IMR-90 (cell line): ENCODE data around the gene AOPEP. TPM values are rescaled to one million over a fixed set of nuclear protein-coding genes. Genes with fewer than 3 reads are reported as not detected.

Source experiments
- ATAC-seq: fragments of 200-7000 bp; cut with Tn5 transposase; 2 replicates; pipeline ENCODE4 v1.9.1; 2020; ENCODE audit warnings: low read depth, mild to moderate bottlenecking, moderate library complexity
- BruUV-seq: library from RNA; stranded (reverse); fragments of 400-500 nt; replicated peaks from 2 replicates; lab custom pipeline; 2021; lab: Mats Ljungman, UMichigan
- CTCF ChIA-PET: fragments of 300-600 bp; formaldehyde crosslinking; extraction: SDS; loops from one replicate; lab custom pipeline; 2021; ENCODE audit warnings: antibody characterized with exemption; lab: Yijun Ruan, JAX
- POLR2A ChIA-PET: fragments of 300-600 bp; sonication (Branson Sonifier 250); formaldehyde crosslinking; loops from one replicate; lab custom pipeline; 2022; ENCODE audit warnings: antibody characterized with exemption; ENCODE audit not compliant: unreplicated experiment; lab: Charles Lee
- DNase-seq: peaks from one replicate; pipeline ENCODE4 v3.0.0; 2013
- H2AFZ ChIP-seq: replicated peaks from 2 replicates; pipeline ENCODE3; 2013; ENCODE audit warnings: low read length, mild to moderate bottlenecking; ENCODE audit not compliant: poor library complexity
- H2AK5ac ChIP-seq: 2 replicates; pipeline ENCODE4 v1.6.1; 2013; ENCODE audit warnings: low read depth, low read length, inconsistent platforms
- H2AK9ac ChIP-seq: replicated peaks from 2 replicates; pipeline ENCODE3; 2013; ENCODE audit warnings: mild to moderate bottlenecking, low read depth, low read length, moderate library complexity; ENCODE audit not compliant: poor library complexity
- H2BK120ac ChIP-seq: 2 replicates; pipeline ENCODE4 v1.6.1; 2013; ENCODE audit warnings: low read depth, low read length, inconsistent platforms
- H2BK15ac ChIP-seq: 3 replicates; pipeline ENCODE4 v1.6.1; 2013; ENCODE audit warnings: low read depth, low read length, inconsistent platforms
- H2BK20ac ChIP-seq: 2 replicates; pipeline ENCODE4 v1.6.1; 2013; ENCODE audit warnings: low read depth, mild to moderate bottlenecking, inconsistent platforms, low read length, moderate library complexity
- H2BK5ac ChIP-seq: 2 replicates; pipeline ENCODE4 v1.6.1; 2013; ENCODE audit warnings: mild to moderate bottlenecking, low read depth, low read length, inconsistent platforms; ENCODE audit not compliant: poor library complexity, severe bottlenecking
- H3K14ac ChIP-seq: replicated peaks from 2 replicates; pipeline ENCODE4 v1.6.1; 2013; ENCODE audit warnings: low read depth, low read length, inconsistent platforms
- H3K18ac ChIP-seq: 2 replicates; pipeline ENCODE4 v1.6.1; 2013; ENCODE audit warnings: low read depth, low read length, control low read depth
- H3K23ac ChIP-seq: 2 replicates; pipeline ENCODE4 v1.6.1; 2013; ENCODE audit warnings: low read depth, low read length, inconsistent platforms
- H3K27ac ChIP-seq: 2 replicates; pipeline ENCODE4 v1.5.1; 2013; ENCODE audit warnings: mild to moderate bottlenecking, control low read depth, low read length; ENCODE audit not compliant: insufficient read depth
- H3K27me3 ChIP-seq: 2 replicates; pipeline ENCODE4 v1.6.1; 2013; ENCODE audit warnings: low read length; ENCODE audit not compliant: control insufficient read depth, insufficient read depth
- H3K36me3 ChIP-seq: 2 replicates; pipeline ENCODE4 v1.6.1; 2013; ENCODE audit warnings: low read length, mixed read lengths; ENCODE audit not compliant: control insufficient read depth, insufficient read depth
- H3K4ac ChIP-seq: 2 replicates; pipeline ENCODE4 v1.6.1; 2013; ENCODE audit warnings: low read depth, low read length, inconsistent platforms
- H3K4me1 ChIP-seq: 2 replicates; pipeline ENCODE4 v1.6.1; 2013; ENCODE audit warnings: low read length, mixed read lengths; ENCODE audit not compliant: control insufficient read depth, insufficient read depth
- H3K4me2 ChIP-seq: 2 replicates; pipeline ENCODE4 v1.6.1; 2013; ENCODE audit warnings: low read depth, mild to moderate bottlenecking, control low read depth, low read length, moderate library complexity
- H3K4me3 ChIP-seq: 2 replicates; pipeline ENCODE4 v1.5.1; 2013; ENCODE audit warnings: low read depth, mild to moderate bottlenecking, control low read depth, low read length, moderate library complexity; ENCODE audit not compliant: insufficient read depth
- H3K56ac ChIP-seq: 2 replicates; pipeline ENCODE4 v1.6.1; 2013; ENCODE audit warnings: low read length, inconsistent platforms; ENCODE audit not compliant: insufficient read depth; ENCODE audit errors: extremely low read depth
- H3K79me1 ChIP-seq, 2 experiments: 2 replicates each; pipeline ENCODE4 v1.6.1; 2013; ENCODE audit warnings: low read length in 2 of 2, inconsistent platforms in 1 of 2, low read depth in 1 of 2
- H3K9ac ChIP-seq: 2 replicates; pipeline ENCODE4 v1.6.1; 2013; ENCODE audit warnings: low read depth, low read length, control low read depth
- H3K9me1 ChIP-seq: 2 replicates; pipeline ENCODE4 v1.6.1; 2013; ENCODE audit warnings: low read length, inconsistent platforms; ENCODE audit not compliant: insufficient read depth
- H3K9me3 ChIP-seq: 2 replicates; pipeline ENCODE4 v1.6.1; 2013; ENCODE audit warnings: low read length; ENCODE audit not compliant: control insufficient read depth, insufficient read depth
- H4K20me1 ChIP-seq: 2 replicates; pipeline ENCODE4 v1.6.1; 2013; ENCODE audit warnings: low read length, inconsistent platforms; ENCODE audit not compliant: insufficient read depth
- H4K5ac ChIP-seq: 2 replicates; pipeline ENCODE4 v1.6.1; 2013; ENCODE audit warnings: mild to moderate bottlenecking, low read depth, low read length, control low read depth
- H4K8ac ChIP-seq, 2 experiments: 2 replicates each; pipeline ENCODE4 v1.6.1; 2013; ENCODE audit warnings: low read depth in 2 of 2, low read length in 2 of 2, control low read depth in 1 of 2, inconsistent platforms in 1 of 2
- H4K91ac ChIP-seq: 2 replicates; pipeline ENCODE4 v1.6.1; 2013; ENCODE audit warnings: low read depth, low read length, inconsistent platforms; ENCODE audit not compliant: insufficient read depth
- BHLHE40 ChIP-seq: fragments of 150-350 bp; IDR thresholded peaks from 2 replicates; pipeline ENCODE4 v1.6.1; 2016; ENCODE audit warnings: mild to moderate bottlenecking, low read depth, low read length
- CEBPB ChIP-seq: IDR thresholded peaks from 2 replicates; pipeline ENCODE4 v1.6.1; 2012; ENCODE audit warnings: low read depth, low read length, improper control_type of control experiment
- CHD1 ChIP-seq: IDR thresholded peaks from 2 replicates; pipeline ENCODE4 v1.6.1; 2012; ENCODE audit warnings: low read depth, low read length, improper control_type of control experiment
- CTCF ChIP-seq: conservative IDR thresholded peaks from 2 replicates; pipeline ENCODE4 v1.5.1; 2012; ENCODE audit warnings: mild to moderate bottlenecking, low read depth, low read length, improper control_type of control experiment
- ELK1 ChIP-seq: fragments of 150-350 bp; IDR thresholded peaks from 2 replicates; pipeline ENCODE4 v1.6.1; 2016; ENCODE audit warnings: low read depth, mild to moderate bottlenecking, low read length, moderate library complexity, borderline replicate concordance
- FOS ChIP-seq: fragments of 150-350 bp; IDR thresholded peaks from 2 replicates; pipeline ENCODE4 v1.6.1; 2016; ENCODE audit warnings: low read depth, low read length
- MAFK ChIP-seq: IDR thresholded peaks from 2 replicates; pipeline ENCODE4 v1.6.1; 2012; ENCODE audit warnings: low read depth, low read length, improper control_type of control experiment
- MAZ ChIP-seq: IDR thresholded peaks from 2 replicates; pipeline ENCODE4 v1.6.1; 2012; ENCODE audit warnings: low read depth, mild to moderate bottlenecking, low read length, improper control_type of control experiment, moderate library complexity, borderline replicate concordance
- MXI1 ChIP-seq: IDR thresholded peaks from 2 replicates; pipeline ENCODE4 v1.6.1; 2012; ENCODE audit warnings: low read depth, mild to moderate bottlenecking, low read length, moderate library complexity, borderline replicate concordance
- NFE2L2 ChIP-seq: fragments of 150-350 bp; IDR thresholded peaks from 2 replicates; pipeline ENCODE4 v1.6.1; 2016; ENCODE audit warnings: low read depth, mild to moderate bottlenecking, low read length
- POLR2A ChIP-seq: IDR thresholded peaks from 2 replicates; pipeline ENCODE4 v1.6.1; 2012; ENCODE audit warnings: mild to moderate bottlenecking, low read depth, low read length
- RAD21 ChIP-seq: IDR thresholded peaks from 2 replicates; pipeline ENCODE4 v1.6.1; 2012; ENCODE audit warnings: low read length, improper control_type of control experiment
- RCOR1 ChIP-seq: IDR thresholded peaks from 2 replicates; pipeline ENCODE4 v1.6.1; 2012; ENCODE audit warnings: mild to moderate bottlenecking, low read length, improper control_type of control experiment; ENCODE audit not compliant: insufficient replicate concordance
- RFX5 ChIP-seq: IDR thresholded peaks from 2 replicates; pipeline ENCODE4 v1.8.0; 2012; ENCODE audit warnings: low read depth, mild to moderate bottlenecking, low read length, moderate library complexity
- SMC3 ChIP-seq: fragments of 150-350 bp; IDR thresholded peaks from 2 replicates; pipeline ENCODE4 v1.6.1; 2016; ENCODE audit warnings: low read depth, mild to moderate bottlenecking, antibody characterized with exemption, low read length, moderate library complexity
- USF2 ChIP-seq: fragments of 150-350 bp; IDR thresholded peaks from 2 replicates; pipeline ENCODE4 v1.6.1; 2017; ENCODE audit warnings: mild to moderate bottlenecking, antibody characterized with exemption, low read length, low read depth
- WGBS, 2 experiments: methylation state at CpG; one replicate each; pipeline versions ENCODE4 v1.1.5 to v1.1.7; 2013; ENCODE audit warnings: missing lambda C conversion rate in 2 of 2; ENCODE audit not compliant: insufficient read length in 1 of 2; ENCODE audit errors: extremely low coverage in 2 of 2; 5-methylcytosine and 5-hydroxymethylcytosine counted together
- dilution Hi-C: fragments of 300-500 bp; cut with HindIII; formaldehyde crosslinking; loops from one replicate; pipeline ENCODE4 v1.14.3; 2018; ENCODE audit warnings: low sequenced_read_pairs; ENCODE audit not compliant: unreplicated experiment
- in situ Hi-C: fragments of 300-500 bp; cut with MboI; formaldehyde crosslinking; loops from 3 replicates; pipeline ENCODE4 v1.14.3; 2019; ENCODE audit warnings: low sequenced_read_pairs, inconsistent platforms, mixed read lengths
- intact Hi-C: fragments of 100-400 bp; cut with micrococcal nuclease; formaldehyde crosslinking; loops from 2 replicates; pipeline ENCODE4 v1.10.0; 2022
- polyA plus RNA-seq, 3 experiments: library from polyadenylated mRNA; depleted of rRNA; stranded (reverse); fragments of >200 nt; gene quantifications; 2 replicates each; pipeline ENCODE4 v1.2.3, GENCODE V29; 2012; ENCODE audit warnings: low replicate concordance in 1 of 3
- total RNA-seq: library from RNA; depleted of rRNA; stranded (reverse); fragments of >200 nt; gene quantifications from 2 replicates; pipeline ENCODE4 v1.2.3, GENCODE V29; 2012

The AOPEP gene
- total and polyA plus RNA-seq, 2 of the 4 experiments (the other 2 are of a cell fraction) = 34.9 to 38.7 TPM

- DNase-seq (no peak), ATAC-seq (no peak)
- Histone ChIP-seq H2BK5ac (no peak overlapping the region), H3K27me3 (no peaks in the 10 kb centered on the region), H3K79me1 (peaks cover 11 to 25% of the 10 kb centered on the region in 2 experiments), H3K4ac (peak overlapping the region; percentile 67), H3K56ac (no peak overlapping the region), H2AFZ (no peak overlapping the region), H2AK9ac (no peak overlapping the region), H3K4me3 (no peak overlapping the region), H3K18ac (peak overlapping the region; percentile 34; the same call in 1 of the 2 replicates), H3K9ac (no peak overlapping the region), H2BK20ac (peak overlapping the region; percentile 86), H3K4me1 (peaks cover 13% of the 10 kb centered on the region), H3K9me3 (no peaks in the 10 kb centered on the region), H4K91ac (peak overlapping the region; percentile 71), H4K20me1 (no peaks in the 10 kb centered on the region), H3K27ac (no peak overlapping the region), H2AK5ac (peak overlapping the region; percentile 91), H3K23ac (no peak overlapping the region), H3K4me2 (no peak overlapping the region), H2BK15ac (peak overlapping the region; percentile 83; the same call in 2 of the 3 replicates), H3K36me3 (no peaks in the 10 kb centered on the region), H4K8ac (peak overlapping the region in 1 of 2 experiments; percentile 49; a peak in 1 of 4 replicates), H2BK120ac (peak overlapping the region; percentile 37; the same call in 1 of the 2 replicates), H4K5ac (peak overlapping the region; percentile 38; the same call in 1 of the 2 replicates), H3K14ac (peak overlapping the region; percentile 50), H3K9me1 (peaks cover 6% of the 10 kb centered on the region)
- POLR2A ChIA-PET = no interaction called here
- TF ChIP-seq NFE2L2 = no peak
- no peak for TF ChIP-seq SMC3
- no peak for TF ChIP-seq RCOR1
- no peak for TF ChIP-seq POLR2A
- TF ChIP-seq RFX5 = no peak
- no peak for TF ChIP-seq CTCF
- no peak for TF ChIP-seq CEBPB
- TF ChIP-seq USF2 = no peak
- no peak for TF ChIP-seq FOS
- TF ChIP-seq MAFK = no peak
- TF ChIP-seq RAD21 = no peak
- no peak for TF ChIP-seq ELK1
- no peak for TF ChIP-seq BHLHE40
- no peak for TF ChIP-seq CHD1
- no peak for TF ChIP-seq MAZ
- no peak for TF ChIP-seq MXI1
- CTCF ChIA-PET = interaction anchor here (0.7 to 0.8 kb wide), 2 partner anchors 15 to 19 kb away, joined by 4 to 5 read pairs; no protein-coding TSS in a partner anchor
- 100% methylated on average over 3 of the region's 3 CpGs; no CpG with 5 or more reads in 1 of the 2 experiments for WGBS, 2 experiments
- in situ Hi-C loops = no loop called here
- dilution Hi-C loops = no loop called here
- no TSS peak for BruUV-seq
- intact Hi-C loops = no loop called here
Observed at GRCh38 chr9:94870465-94870792, 143.9 kb downstream of the AOPEP start.
